ENCODE data around the gene SCFD2. TPM values are rescaled to one million over a fixed set of nuclear protein-coding genes. Genes with fewer than 3 reads are reported as not detected.

SCFD2 gene
- total RNA-seq, 1 experiment from 2014 or later, result 12.4 TPM

DNA sequence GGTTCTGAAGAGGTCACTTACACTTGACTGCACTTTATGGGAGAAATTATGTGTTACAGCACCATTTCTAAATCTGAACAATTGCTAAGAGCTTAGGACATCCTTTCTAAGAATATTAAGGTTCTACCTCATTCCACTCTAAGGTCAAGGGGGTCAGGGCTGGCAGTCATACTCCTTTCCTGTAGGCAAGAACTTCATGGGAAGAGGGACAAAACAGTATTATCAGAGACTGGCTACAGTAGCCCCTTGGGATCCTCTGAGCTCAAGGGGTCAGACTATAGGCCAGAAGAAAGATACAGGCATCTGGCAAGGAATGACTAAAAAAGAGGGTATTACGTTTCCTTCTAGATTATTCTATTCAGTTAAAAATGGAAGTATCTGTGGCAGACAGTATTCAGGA, 388.6 kb downstream of the SCFD2 start:
- DNase-seq (ENCODE audit: low spot score) (no peak), ATAC-seq (no peak)
- POLR2A ChIA-PET, result no interaction called here
- Mint-ChIP-seq H3K4me1 (peaks cover 17% of the 10 kb centered on the region), H3K36me3 (peaks cover 6% of the 10 kb centered on the region), H3K4me3 (no peak overlapping the region), H3K9me3 (no peaks in the 10 kb centered on the region; the same call in 1 of the 2 replicates), H3K27ac (no peak overlapping the region), H3K27me3 (ENCODE audit: low read depth) (no peaks in the 10 kb centered on the region)
- TF ChIP-seq MYBL2 (CRISPR knock-in tag; IDR thresholded peaks at IDR 0.05), result no peak
- TF ChIP-seq RORB (CRISPR knock-in tag; IDR thresholded peaks at IDR 0.05), result no peak
- no peak for TF ChIP-seq TCF7 (CRISPR knock-in tag; IDR thresholded peaks at IDR 0.05; ENCODE audit: low read depth)
- CTCF ChIA-PET, result interaction anchor here (1.5 to 2.4 kb wide), 2 partner anchors 65 to 389 kb away, joined by 4 to 7 read pairs; no protein-coding TSS in a partner anchor

DNA sequence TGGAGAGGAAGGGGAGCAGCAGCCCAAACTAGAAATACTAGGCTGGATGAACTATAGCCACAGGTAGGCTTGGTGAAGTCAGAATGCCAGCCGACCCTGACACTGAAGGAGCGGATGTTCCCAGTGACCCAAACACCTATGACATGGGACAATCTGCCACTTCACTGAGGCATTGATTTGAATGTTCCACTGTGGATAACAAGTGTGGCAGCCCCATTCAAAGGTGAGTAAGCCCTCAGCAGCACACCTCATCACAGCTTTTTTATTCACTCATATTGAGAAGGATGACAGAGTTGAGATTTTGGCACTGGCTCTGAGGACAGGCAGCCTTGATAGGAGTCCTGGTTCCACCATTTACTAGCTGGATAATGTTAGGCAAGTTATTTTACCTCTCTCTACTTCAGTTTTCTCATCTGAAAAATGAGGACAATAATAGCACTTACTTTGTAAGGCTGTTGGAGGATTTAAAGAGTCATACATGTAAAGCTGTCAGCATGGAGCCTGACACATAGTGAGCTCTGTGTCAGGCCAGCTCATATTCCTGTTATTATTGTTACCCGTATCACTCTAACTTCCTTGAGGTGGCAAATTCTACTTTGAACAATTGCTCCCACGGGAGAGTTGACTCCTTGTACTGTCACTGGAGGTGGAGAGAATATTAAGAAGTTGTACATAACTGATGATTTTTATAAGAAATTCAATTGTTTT, 389.2 kb downstream of the SCFD2 start:
- ChIA-PET POLR2A (no interaction called here), CTCF (interaction anchor here (0.6 to 2.4 kb wide), 4 partner anchors 65 to 431 kb away, joined by 3 to 7 read pairs (median 4); no protein-coding TSS in a partner anchor)
- H3K4me1 Mint-ChIP-seq, result peaks cover 13% of the 10 kb centered on the region
- H3K9me3 Mint-ChIP-seq, result peaks cover 4% of the 10 kb centered on the region
- no peaks in the 10 kb centered on the region for H3K27me3 Mint-ChIP-seq (ENCODE audit: low read depth)
- ATAC-seq, result no peak
- H3K27ac Mint-ChIP-seq, result no peak overlapping the region
- no peak overlapping the region for H3K4me3 Mint-ChIP-seq
- peaks cover 6% of the 10 kb centered on the region for H3K36me3 Mint-ChIP-seq
- no peak for DNase-seq (ENCODE audit: low spot score)
- TF ChIP-seq OVOL2 (CRISPR knock-in tag; IDR thresholded peaks at IDR 0.05; ENCODE audit: borderline replicate concordance) (no peak), GRHL2 (CRISPR knock-in tag; IDR thresholded peaks at IDR 0.05; ENCODE audit: insufficient replicate concordance, severe bottlenecking) (no peak), ZNF121 (CRISPR knock-in tag; IDR thresholded peaks at IDR 0.05) (no peak), ATF1 (CRISPR knock-in tag; IDR thresholded peaks at IDR 0.05) (no peak), FOXK1 (CRISPR knock-in tag; IDR thresholded peaks at IDR 0.05) (no peak), NFE2L1 (CRISPR knock-in tag; IDR thresholded peaks at IDR 0.05) (no peak), NR2C2 (CRISPR knock-in tag; IDR thresholded peaks at IDR 0.05) (no peak), ELF4 (CRISPR knock-in tag; IDR thresholded peaks at IDR 0.05; ENCODE audit: low read depth) (no peak), HMGA2 (CRISPR knock-in tag; IDR thresholded peaks at IDR 0.05) (no peak)
- TF ChIP-seq, protein P1, sequence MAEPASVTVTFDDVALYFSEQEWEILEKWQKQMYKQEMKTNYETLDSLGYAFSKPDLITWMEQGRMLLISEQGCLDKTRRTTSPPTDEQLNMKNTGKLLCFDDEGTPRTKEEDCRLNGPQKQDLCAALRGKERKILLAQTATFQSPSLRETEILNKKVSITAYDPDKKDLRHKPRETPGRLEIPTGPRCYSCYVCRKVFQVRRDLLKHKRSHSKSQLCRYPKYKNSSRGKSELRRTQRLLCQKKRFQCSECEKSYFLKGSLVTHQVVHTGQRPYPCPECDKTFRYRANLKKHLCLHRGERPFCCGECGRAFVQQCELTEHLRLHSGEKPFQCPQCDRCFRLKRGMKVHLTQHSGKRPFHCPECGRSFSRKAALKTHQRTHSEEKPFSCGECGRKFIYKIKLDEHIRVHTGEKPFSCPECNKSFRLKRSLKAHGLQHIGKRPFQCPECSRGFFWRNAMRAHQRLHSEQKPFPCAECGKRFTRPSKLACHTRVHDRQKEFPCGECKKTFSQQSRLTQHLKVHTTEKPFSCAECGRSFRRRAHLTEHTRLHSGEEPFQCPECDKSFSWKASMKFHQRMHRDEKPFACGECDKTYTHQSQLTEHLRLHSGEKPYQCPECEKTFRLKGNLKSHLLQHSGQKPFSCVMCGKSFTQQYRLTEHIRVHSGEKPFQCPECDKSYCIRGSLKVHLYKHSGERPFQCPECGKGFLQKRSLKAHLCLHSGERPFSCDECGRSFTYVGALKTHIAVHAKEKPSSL (CRISPR knock-in tag; conservative IDR thresholded peaks at IDR 0.05), result no peak
- TF ChIP-seq, protein P2, sequence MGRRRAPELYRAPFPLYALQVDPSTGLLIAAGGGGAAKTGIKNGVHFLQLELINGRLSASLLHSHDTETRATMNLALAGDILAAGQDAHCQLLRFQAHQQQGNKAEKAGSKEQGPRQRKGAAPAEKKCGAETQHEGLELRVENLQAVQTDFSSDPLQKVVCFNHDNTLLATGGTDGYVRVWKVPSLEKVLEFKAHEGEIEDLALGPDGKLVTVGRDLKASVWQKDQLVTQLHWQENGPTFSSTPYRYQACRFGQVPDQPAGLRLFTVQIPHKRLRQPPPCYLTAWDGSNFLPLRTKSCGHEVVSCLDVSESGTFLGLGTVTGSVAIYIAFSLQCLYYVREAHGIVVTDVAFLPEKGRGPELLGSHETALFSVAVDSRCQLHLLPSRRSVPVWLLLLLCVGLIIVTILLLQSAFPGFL (CRISPR knock-in tag; IDR thresholded peaks at IDR 0.05; ENCODE audit: borderline replicate concordance), result no peak
- TF ChIP-seq, protein P3, sequence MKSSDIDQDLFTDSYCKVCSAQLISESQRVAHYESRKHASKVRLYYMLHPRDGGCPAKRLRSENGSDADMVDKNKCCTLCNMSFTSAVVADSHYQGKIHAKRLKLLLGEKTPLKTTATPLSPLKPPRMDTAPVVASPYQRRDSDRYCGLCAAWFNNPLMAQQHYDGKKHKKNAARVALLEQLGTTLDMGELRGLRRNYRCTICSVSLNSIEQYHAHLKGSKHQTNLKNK (CRISPR knock-in tag; IDR thresholded peaks at IDR 0.05), result no peak
- TF ChIP-seq, protein P4, sequence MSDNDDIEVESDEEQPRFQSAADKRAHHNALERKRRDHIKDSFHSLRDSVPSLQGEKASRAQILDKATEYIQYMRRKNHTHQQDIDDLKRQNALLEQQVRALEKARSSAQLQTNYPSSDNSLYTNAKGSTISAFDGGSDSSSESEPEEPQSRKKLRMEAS (CRISPR knock-in tag; IDR thresholded peaks at IDR 0.05), result no peak
- TF ChIP-seq, protein P5, sequence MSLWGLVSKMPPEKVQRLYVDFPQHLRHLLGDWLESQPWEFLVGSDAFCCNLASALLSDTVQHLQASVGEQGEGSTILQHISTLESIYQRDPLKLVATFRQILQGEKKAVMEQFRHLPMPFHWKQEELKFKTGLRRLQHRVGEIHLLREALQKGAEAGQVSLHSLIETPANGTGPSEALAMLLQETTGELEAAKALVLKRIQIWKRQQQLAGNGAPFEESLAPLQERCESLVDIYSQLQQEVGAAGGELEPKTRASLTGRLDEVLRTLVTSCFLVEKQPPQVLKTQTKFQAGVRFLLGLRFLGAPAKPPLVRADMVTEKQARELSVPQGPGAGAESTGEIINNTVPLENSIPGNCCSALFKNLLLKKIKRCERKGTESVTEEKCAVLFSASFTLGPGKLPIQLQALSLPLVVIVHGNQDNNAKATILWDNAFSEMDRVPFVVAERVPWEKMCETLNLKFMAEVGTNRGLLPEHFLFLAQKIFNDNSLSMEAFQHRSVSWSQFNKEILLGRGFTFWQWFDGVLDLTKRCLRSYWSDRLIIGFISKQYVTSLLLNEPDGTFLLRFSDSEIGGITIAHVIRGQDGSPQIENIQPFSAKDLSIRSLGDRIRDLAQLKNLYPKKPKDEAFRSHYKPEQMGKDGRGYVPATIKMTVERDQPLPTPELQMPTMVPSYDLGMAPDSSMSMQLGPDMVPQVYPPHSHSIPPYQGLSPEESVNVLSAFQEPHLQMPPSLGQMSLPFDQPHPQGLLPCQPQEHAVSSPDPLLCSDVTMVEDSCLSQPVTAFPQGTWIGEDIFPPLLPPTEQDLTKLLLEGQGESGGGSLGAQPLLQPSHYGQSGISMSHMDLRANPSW (CRISPR knock-in tag; conservative IDR thresholded peaks at IDR 0.05; ENCODE audit: low read depth), result no peak
- TF ChIP-seq, protein P6, sequence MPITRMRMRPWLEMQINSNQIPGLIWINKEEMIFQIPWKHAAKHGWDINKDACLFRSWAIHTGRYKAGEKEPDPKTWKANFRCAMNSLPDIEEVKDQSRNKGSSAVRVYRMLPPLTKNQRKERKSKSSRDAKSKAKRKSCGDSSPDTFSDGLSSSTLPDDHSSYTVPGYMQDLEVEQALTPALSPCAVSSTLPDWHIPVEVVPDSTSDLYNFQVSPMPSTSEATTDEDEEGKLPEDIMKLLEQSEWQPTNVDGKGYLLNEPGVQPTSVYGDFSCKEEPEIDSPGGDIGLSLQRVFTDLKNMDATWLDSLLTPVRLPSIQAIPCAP (CRISPR knock-in tag; IDR thresholded peaks at IDR 0.05), result no peak
- TF ChIP-seq, protein P7, sequence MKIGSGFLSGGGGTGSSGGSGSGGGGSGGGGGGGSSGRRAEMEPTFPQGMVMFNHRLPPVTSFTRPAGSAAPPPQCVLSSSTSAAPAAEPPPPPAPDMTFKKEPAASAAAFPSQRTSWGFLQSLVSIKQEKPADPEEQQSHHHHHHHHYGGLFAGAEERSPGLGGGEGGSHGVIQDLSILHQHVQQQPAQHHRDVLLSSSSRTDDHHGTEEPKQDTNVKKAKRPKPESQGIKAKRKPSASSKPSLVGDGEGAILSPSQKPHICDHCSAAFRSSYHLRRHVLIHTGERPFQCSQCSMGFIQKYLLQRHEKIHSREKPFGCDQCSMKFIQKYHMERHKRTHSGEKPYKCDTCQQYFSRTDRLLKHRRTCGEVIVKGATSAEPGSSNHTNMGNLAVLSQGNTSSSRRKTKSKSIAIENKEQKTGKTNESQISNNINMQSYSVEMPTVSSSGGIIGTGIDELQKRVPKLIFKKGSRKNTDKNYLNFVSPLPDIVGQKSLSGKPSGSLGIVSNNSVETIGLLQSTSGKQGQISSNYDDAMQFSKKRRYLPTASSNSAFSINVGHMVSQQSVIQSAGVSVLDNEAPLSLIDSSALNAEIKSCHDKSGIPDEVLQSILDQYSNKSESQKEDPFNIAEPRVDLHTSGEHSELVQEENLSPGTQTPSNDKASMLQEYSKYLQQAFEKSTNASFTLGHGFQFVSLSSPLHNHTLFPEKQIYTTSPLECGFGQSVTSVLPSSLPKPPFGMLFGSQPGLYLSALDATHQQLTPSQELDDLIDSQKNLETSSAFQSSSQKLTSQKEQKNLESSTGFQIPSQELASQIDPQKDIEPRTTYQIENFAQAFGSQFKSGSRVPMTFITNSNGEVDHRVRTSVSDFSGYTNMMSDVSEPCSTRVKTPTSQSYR (CRISPR knock-in tag; IDR thresholded peaks at IDR 0.05), result no peak
- TF ChIP-seq, protein P8, sequence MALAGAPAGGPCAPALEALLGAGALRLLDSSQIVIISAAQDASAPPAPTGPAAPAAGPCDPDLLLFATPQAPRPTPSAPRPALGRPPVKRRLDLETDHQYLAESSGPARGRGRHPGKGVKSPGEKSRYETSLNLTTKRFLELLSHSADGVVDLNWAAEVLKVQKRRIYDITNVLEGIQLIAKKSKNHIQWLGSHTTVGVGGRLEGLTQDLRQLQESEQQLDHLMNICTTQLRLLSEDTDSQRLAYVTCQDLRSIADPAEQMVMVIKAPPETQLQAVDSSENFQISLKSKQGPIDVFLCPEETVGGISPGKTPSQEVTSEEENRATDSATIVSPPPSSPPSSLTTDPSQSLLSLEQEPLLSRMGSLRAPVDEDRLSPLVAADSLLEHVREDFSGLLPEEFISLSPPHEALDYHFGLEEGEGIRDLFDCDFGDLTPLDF (CRISPR knock-in tag; IDR thresholded peaks at IDR 0.05), result no peak
- TF ChIP-seq, protein P9, sequence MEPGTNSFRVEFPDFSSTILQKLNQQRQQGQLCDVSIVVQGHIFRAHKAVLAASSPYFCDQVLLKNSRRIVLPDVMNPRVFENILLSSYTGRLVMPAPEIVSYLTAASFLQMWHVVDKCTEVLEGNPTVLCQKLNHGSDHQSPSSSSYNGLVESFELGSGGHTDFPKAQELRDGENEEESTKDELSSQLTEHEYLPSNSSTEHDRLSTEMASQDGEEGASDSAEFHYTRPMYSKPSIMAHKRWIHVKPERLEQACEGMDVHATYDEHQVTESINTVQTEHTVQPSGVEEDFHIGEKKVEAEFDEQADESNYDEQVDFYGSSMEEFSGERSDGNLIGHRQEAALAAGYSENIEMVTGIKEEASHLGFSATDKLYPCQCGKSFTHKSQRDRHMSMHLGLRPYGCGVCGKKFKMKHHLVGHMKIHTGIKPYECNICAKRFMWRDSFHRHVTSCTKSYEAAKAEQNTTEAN (CRISPR knock-in tag; IDR thresholded peaks at IDR 0.05), result no peak

All from WTC11 (cell line).